Liver (tissue), 3 donors: ENCODE data around the gene TDO2.

Experiments
- EGR1 ChIP-seq, 2 donors: IDR thresholded peaks; 2 replicates each; pipeline ENCODE4 v1.6.1; 2016 to 2018; ENCODE audit warnings: antibody characterized with exemption in 2 of 2, low read depth in 2 of 2
- FOXA1 ChIP-seq: IDR thresholded peaks from 2 replicates; pipeline ENCODE4 v1.6.1; 2016; ENCODE audit warnings: antibody characterized with exemption
- TF ChIP-seq, protein P1 (sequence below): fragments of 150-350 bp; IDR thresholded peaks from 2 replicates; pipeline ENCODE4 v1.5.1; 2017; ENCODE audit warnings: improper control_type of control experiment, low read depth, low read length; ENCODE audit not compliant: missing input control
- TF ChIP-seq, protein P2 (sequence below): IDR thresholded peaks from 2 replicates; pipeline ENCODE4 v1.6.1; 2016; ENCODE audit warnings: antibody characterized with exemption
- TF ChIP-seq, protein P3 (sequence below): IDR thresholded peaks from 2 replicates; pipeline ENCODE4 v1.6.1; 2016; ENCODE audit warnings: antibody characterized with exemption
- donor health status: healthy.
- donor health status: healthy.

DNA sequence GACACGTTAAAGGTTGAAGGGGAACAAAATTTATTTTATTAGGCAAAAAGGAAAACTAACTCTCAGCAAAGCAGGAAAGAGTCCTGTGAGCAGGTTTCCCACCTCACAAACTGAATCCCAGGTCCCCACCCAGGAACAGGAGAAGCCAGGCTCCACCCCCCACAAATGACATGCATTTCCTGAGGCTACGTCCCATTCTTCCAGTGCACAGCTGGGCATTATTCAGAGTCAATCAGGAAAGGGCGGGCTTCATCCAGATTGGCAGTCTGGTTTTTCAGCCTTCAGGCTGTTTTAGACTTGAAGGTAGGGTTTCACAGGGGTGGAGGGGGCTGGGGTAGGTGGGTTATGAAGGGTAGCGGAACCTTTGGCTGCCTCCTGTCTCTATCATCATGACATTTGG lies 25.5 kb upstream of the TDO2 start:
- TF ChIP-seq, protein P1, sequence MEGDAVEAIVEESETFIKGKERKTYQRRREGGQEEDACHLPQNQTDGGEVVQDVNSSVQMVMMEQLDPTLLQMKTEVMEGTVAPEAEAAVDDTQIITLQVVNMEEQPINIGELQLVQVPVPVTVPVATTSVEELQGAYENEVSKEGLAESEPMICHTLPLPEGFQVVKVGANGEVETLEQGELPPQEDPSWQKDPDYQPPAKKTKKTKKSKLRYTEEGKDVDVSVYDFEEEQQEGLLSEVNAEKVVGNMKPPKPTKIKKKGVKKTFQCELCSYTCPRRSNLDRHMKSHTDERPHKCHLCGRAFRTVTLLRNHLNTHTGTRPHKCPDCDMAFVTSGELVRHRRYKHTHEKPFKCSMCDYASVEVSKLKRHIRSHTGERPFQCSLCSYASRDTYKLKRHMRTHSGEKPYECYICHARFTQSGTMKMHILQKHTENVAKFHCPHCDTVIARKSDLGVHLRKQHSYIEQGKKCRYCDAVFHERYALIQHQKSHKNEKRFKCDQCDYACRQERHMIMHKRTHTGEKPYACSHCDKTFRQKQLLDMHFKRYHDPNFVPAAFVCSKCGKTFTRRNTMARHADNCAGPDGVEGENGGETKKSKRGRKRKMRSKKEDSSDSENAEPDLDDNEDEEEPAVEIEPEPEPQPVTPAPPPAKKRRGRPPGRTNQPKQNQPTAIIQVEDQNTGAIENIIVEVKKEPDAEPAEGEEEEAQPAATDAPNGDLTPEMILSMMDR = no peak
- TF ChIP-seq, protein P2, sequence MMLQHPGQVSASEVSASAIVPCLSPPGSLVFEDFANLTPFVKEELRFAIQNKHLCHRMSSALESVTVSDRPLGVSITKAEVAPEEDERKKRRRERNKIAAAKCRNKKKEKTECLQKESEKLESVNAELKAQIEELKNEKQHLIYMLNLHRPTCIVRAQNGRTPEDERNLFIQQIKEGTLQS = no peak
- TF ChIP-seq, protein P3, sequence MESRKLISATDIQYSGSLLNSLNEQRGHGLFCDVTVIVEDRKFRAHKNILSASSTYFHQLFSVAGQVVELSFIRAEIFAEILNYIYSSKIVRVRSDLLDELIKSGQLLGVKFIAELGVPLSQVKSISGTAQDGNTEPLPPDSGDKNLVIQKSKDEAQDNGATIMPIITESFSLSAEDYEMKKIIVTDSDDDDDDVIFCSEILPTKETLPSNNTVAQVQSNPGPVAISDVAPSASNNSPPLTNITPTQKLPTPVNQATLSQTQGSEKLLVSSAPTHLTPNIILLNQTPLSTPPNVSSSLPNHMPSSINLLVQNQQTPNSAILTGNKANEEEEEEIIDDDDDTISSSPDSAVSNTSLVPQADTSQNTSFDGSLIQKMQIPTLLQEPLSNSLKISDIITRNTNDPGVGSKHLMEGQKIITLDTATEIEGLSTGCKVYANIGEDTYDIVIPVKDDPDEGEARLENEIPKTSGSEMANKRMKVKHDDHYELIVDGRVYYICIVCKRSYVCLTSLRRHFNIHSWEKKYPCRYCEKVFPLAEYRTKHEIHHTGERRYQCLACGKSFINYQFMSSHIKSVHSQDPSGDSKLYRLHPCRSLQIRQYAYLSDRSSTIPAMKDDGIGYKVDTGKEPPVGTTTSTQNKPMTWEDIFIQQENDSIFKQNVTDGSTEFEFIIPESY = no peak
- TF ChIP-seq EGR1 (IDR thresholded peaks at IDR 0.05; ENCODE audit: low read depth in 2 of 2) (no peak), FOXA1 (no peak)
